Uterus (tissue), 4 donors: ENCODE data around the gene CFAP97D2. TPM values are rescaled to one million over a fixed set of nuclear protein-coding genes. Genes with fewer than 3 reads are reported as not detected.

ENCODE experiments used
- DNase-seq, 2 donors: peaks; one replicate each; pipeline ENCODE4 v3.0.0-alpha.2; 2019 to 2020
- H3K27ac ChIP-seq, 2 donors: fragments of 200-600 bp; sonication (generic); 1 replicate in 1 of 2; 2 replicates in 1 of 2; pipeline ENCODE4 v1.5.1; 2016 to 2018
- H3K27me3 ChIP-seq, 2 donors: fragments of 200-600 bp; sonication (generic); one replicate each; pipeline ENCODE4 v1.5.1; 2018 to 2019; ENCODE audit warnings: control low read depth in 1 of 2
- H3K36me3 ChIP-seq, 2 donors: fragments of 200-600 bp; sonication (generic); one replicate each; pipeline ENCODE4 v1.5.1; 2019; ENCODE audit warnings: control low read depth in 1 of 2
- H3K4me1 ChIP-seq, 2 donors: fragments of 200-600 bp; sonication (generic); one replicate each; pipeline ENCODE4 v1.5.1; 2018 to 2019; ENCODE audit warnings: control low read depth in 1 of 2
- H3K4me3 ChIP-seq, 2 donors: fragments of 200-600 bp; sonication (generic); 1 replicate in 1 of 2; 2 replicates in 1 of 2; pipeline ENCODE4 v1.5.1; 2018 to 2019; ENCODE audit warnings: mild to moderate bottlenecking in 1 of 2
- H3K9me3 ChIP-seq, 2 donors: fragments of 200-600 bp; sonication (generic); one replicate each; pipeline ENCODE4 v1.5.1; 2019; ENCODE audit warnings: control low read depth in 1 of 2
- POLR2A ChIP-seq, 2 donors: fragments of 450-650 bp; IDR thresholded peaks; one replicate each; pipeline ENCODE4 v1.6.1; 2016; ENCODE audit warnings: antibody characterized with exemption in 2 of 2, mild to moderate bottlenecking in 1 of 2, moderate library complexity in 1 of 2
- intact Hi-C: fragments of 100-400 bp; cut with DNase I; formaldehyde crosslinking; loops from one replicate; pipeline ENCODE4 v1.15.1; 2023; ENCODE audit warnings: low total_unique reads
- total RNA-seq, 4 donors: library from RNA; depleted of rRNA in 3 of 4; stranded (reverse); fragments of >200 nt in 3 of 4; gene quantifications; one replicate each; pipeline versions ENCODE4 v1.1.0 to v1.2.4, GENCODE V29; 2014 to 2023
- TF ChIP-seq, protein P1 (sequence below), 4 experiments: fragments of 200-600 bp in 2 of 4; fragments of 450-650 bp in 2 of 4; sonication (generic) in 2 of 4; IDR thresholded peaks; one replicate each; pipeline ENCODE4 v1.5.1; 2016 to 2019; ENCODE audit warnings: antibody characterized with exemption in 4 of 4, mild to moderate bottlenecking in 2 of 4, moderate library complexity in 1 of 4
- donor health status: DM: yes; HTN: yes; CAD: no.

CFAP97D2 gene
- total RNA-seq, 4 donors from 2014 or later = not detected

- no peak for DNase-seq
- no peak for TF ChIP-seq POLR2A (IDR thresholded peaks at IDR 0.05)
- TF ChIP-seq, protein P1, sequence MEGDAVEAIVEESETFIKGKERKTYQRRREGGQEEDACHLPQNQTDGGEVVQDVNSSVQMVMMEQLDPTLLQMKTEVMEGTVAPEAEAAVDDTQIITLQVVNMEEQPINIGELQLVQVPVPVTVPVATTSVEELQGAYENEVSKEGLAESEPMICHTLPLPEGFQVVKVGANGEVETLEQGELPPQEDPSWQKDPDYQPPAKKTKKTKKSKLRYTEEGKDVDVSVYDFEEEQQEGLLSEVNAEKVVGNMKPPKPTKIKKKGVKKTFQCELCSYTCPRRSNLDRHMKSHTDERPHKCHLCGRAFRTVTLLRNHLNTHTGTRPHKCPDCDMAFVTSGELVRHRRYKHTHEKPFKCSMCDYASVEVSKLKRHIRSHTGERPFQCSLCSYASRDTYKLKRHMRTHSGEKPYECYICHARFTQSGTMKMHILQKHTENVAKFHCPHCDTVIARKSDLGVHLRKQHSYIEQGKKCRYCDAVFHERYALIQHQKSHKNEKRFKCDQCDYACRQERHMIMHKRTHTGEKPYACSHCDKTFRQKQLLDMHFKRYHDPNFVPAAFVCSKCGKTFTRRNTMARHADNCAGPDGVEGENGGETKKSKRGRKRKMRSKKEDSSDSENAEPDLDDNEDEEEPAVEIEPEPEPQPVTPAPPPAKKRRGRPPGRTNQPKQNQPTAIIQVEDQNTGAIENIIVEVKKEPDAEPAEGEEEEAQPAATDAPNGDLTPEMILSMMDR (IDR thresholded peaks at IDR 0.05) = no peak
- intact Hi-C loops = no loop called here
- H3K36me3 ChIP-seq = no peaks in the 10 kb centered on the region
- H3K4me1 ChIP-seq = no peaks in the 10 kb centered on the region
- H3K9me3 ChIP-seq = no peaks in the 10 kb centered on the region
- H3K27me3 ChIP-seq = no peaks in the 10 kb centered on the region
- no peak overlapping the region for H3K4me3 ChIP-seq
- H3K27ac ChIP-seq = no peak overlapping the region
These were observed 37.6 kb upstream of the CFAP97D2 start for GRCh38 chr13:114141261-114141996.

DNA sequence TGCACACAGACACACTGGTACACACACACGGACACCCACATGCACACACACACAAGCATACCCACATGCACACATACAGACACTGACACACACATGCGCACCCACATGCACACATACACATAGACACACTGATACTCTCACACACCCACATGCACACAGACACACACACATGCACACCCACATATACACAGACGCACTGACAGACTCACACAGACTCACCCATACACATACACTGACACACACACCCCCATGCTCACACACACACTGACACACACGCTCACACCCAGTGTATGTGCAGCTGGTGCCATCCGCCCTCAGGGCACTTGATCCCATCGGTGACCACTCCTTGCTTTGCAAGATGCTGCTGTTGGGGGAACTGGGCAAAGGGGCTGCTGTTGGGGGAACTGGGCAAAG lies 36.9 kb upstream of the CFAP97D2 start:
- DNase-seq = no peak
- H3K4me1 ChIP-seq = no peaks in the 10 kb centered on the region

GRCh38 chr13:114142640-114143490 lies 36.2 kb upstream of the CFAP97D2 start:
- TF ChIP-seq POLR2A (IDR thresholded peaks at IDR 0.05) = no peak
- TF ChIP-seq, protein P1 (IDR thresholded peaks at IDR 0.05) = no peak
- no peak overlapping the region for H3K4me3 ChIP-seq
- intact Hi-C loops = no loop called here
- DNase-seq = no peak
- H3K36me3 ChIP-seq = no peaks in the 10 kb centered on the region
- no peak overlapping the region for H3K27ac ChIP-seq
- no peaks in the 10 kb centered on the region for H3K27me3 ChIP-seq
- no peaks in the 10 kb centered on the region for H3K9me3 ChIP-seq
- no peaks in the 10 kb centered on the region for H3K4me1 ChIP-seq

More for the DNA sequence above, 36.9 kb upstream of the CFAP97D2 start:
- Histone ChIP-seq H3K27ac (no peak overlapping the region), H3K36me3 (no peaks in the 10 kb centered on the region), H3K4me3 (no peak overlapping the region), H3K27me3 (no peaks in the 10 kb centered on the region), H3K9me3 (no peaks in the 10 kb centered on the region)
- intact Hi-C loops = no loop called here
- TF ChIP-seq, protein P1 (IDR thresholded peaks at IDR 0.05) = no peak
- no peak for TF ChIP-seq POLR2A (IDR thresholded peaks at IDR 0.05)

DNA sequence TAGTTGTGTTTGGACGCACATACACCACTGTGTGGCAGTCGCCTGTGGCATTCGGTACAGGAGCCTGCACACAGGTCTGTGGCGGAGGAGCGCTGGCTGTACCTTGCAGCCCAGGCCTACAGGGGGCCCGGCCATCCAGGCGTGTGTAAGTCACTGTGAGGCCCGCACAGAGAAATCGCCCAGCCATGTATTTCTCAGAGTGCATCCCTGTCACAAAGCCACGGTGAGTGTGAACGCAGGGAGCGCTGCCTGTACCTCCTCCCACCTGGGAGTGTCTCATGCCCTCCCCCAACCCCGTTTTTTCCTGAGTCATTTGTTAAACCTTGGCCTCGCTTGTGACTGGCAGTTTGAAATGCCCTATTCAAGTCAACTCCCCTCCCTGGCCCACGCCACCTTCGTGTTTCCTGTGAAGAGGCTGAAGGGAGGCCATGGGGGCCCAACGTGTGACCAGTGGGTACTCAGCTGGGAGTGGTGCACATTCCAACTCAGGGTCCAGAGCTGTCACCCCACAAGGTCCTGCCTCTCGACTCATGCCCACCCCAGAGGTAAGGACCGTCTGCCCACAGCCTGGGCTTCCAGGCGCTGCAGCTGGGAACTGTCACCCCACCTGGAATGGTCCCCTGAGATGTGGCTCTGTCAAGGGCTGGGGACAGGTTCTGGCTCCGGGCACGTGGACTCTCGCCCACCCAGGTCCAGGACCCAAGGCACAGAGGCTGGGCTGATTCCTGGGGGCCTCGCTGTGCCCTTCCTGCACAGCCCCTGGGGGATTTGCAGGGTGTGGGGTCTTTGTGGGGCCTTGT lies 35.1 kb upstream of the CFAP97D2 start:
- no peak for TF ChIP-seq POLR2A (IDR thresholded peaks at IDR 0.05)
- TF ChIP-seq, protein P1 (IDR thresholded peaks at IDR 0.05) = no peak

More for the DNA sequence above, 35.1 kb upstream of the CFAP97D2 start:
- Histone ChIP-seq H3K27me3 (no peaks in the 10 kb centered on the region), H3K36me3 (no peaks in the 10 kb centered on the region), H3K9me3 (no peaks in the 10 kb centered on the region), H3K4me3 (no peak overlapping the region), H3K4me1 (no peaks in the 10 kb centered on the region), H3K27ac (no peak overlapping the region)
- no peak for DNase-seq
- intact Hi-C loops = no loop called here
